Mesenchymal stem cell (in vitro differentiated cells and primary cell): Measurements from ENCODE around the gene ZBED1.
A peak's percentile ranks its signal among the peaks of the same experiment; 100 is the strongest.

Experiments used
- DNase-seq: peaks from one replicate; pipeline ENCODE4 v3.0.0-alpha.2; 2013
- H2AFZ ChIP-seq: one replicate; pipeline ENCODE4 v1.6.1; 2013; ENCODE audit warnings: low read depth, mild to moderate bottlenecking, control low read depth, inconsistent platforms, low read length, moderate library complexity
- H2AK5ac ChIP-seq: 2 replicates; pipeline ENCODE4 v1.6.1; 2013; ENCODE audit warnings: low read length, moderate library complexity, mild to moderate bottlenecking, inconsistent platforms; ENCODE audit not compliant: severe bottlenecking
- H2BK120ac ChIP-seq: one replicate; pipeline ENCODE4 v1.6.1; 2013; ENCODE audit warnings: low read depth, mild to moderate bottlenecking, inconsistent platforms, low read length, moderate library complexity
- H2BK12ac ChIP-seq, 2 experiments: one replicate each; pipeline ENCODE4 v1.6.1; 2013; ENCODE audit warnings: inconsistent platforms in 2 of 2, low read length in 2 of 2, mild to moderate bottlenecking in 2 of 2, moderate library complexity in 2 of 2, control low read depth in 1 of 2
- H2BK15ac ChIP-seq: one replicate; pipeline ENCODE4 v1.6.1; 2013; ENCODE audit warnings: mild to moderate bottlenecking, low read depth, inconsistent platforms; ENCODE audit not compliant: poor library complexity, severe bottlenecking
- H2BK5ac ChIP-seq: 2 replicates; pipeline ENCODE4 v1.6.1; 2013; ENCODE audit warnings: low read depth, mild to moderate bottlenecking, low read length, control low read depth, inconsistent platforms; ENCODE audit not compliant: poor library complexity, severe bottlenecking
- H3K14ac ChIP-seq, 2 experiments: one replicate each; pipeline ENCODE4 v1.6.1; 2013; ENCODE audit warnings: inconsistent platforms in 2 of 2, low read length in 2 of 2, control low read depth in 1 of 2, mild to moderate bottlenecking in 1 of 2, moderate library complexity in 1 of 2
- H3K18ac ChIP-seq, 2 experiments: one replicate each; pipeline ENCODE4 v1.6.1; 2013; ENCODE audit warnings: inconsistent platforms in 2 of 2, low read length in 2 of 2, control low read depth in 1 of 2, low read depth in 1 of 2, mild to moderate bottlenecking in 1 of 2
- H3K23ac ChIP-seq, 2 experiments: one replicate each; pipeline ENCODE4 v1.6.1; 2013; ENCODE audit warnings: inconsistent platforms in 2 of 2, low read length in 2 of 2, mild to moderate bottlenecking in 2 of 2, moderate library complexity in 2 of 2, control low read depth in 1 of 2
- H3K27ac ChIP-seq: 2 replicates; pipeline ENCODE4 v1.5.1; 2013; ENCODE audit warnings: mild to moderate bottlenecking, moderate library complexity, low read length, control low read depth, inconsistent platforms; ENCODE audit not compliant: poor library complexity, severe bottlenecking
- H3K27me3 ChIP-seq, 2 experiments: 2 replicates each; pipeline versions ENCODE4 v1.6.1 to v1.7.0; 2013; ENCODE audit warnings: low read length in 2 of 2, mild to moderate bottlenecking in 2 of 2, moderate library complexity in 2 of 2, control low read depth in 1 of 2, inconsistent platforms in 1 of 2; ENCODE audit not compliant: control insufficient read depth in 1 of 2, insufficient read depth in 1 of 2
- H3K36me3 ChIP-seq, 2 experiments: 2 replicates each; pipeline versions ENCODE4 v1.6.1 to v1.7.0; 2013; ENCODE audit warnings: low read length in 2 of 2, control low read depth in 1 of 2, inconsistent platforms in 1 of 2, low read depth in 1 of 2, mild to moderate bottlenecking in 1 of 2; ENCODE audit not compliant: insufficient read depth in 2 of 2, control insufficient read depth in 1 of 2
- H3K4ac ChIP-seq, 2 experiments: one replicate each; pipeline ENCODE4 v1.6.1; 2013; ENCODE audit warnings: inconsistent platforms in 2 of 2, low read length in 2 of 2, mild to moderate bottlenecking in 2 of 2, moderate library complexity in 2 of 2, control low read depth in 1 of 2, low read depth in 1 of 2
- H3K4me1 ChIP-seq: 2 replicates; pipeline ENCODE4 v1.6.1; 2013; ENCODE audit warnings: low read depth, low read length, control low read depth; ENCODE audit not compliant: control insufficient read depth, insufficient read depth
- H3K4me2 ChIP-seq: 2 replicates; pipeline ENCODE4 v1.6.1; 2013; ENCODE audit warnings: low read length, mild to moderate bottlenecking, inconsistent platforms; ENCODE audit not compliant: poor library complexity, severe bottlenecking
- H3K4me3 ChIP-seq, 2 experiments: 2 replicates each; pipeline versions ENCODE4 v1.5.1 to v1.7.0; 2013; ENCODE audit warnings: low read length in 2 of 2, mild to moderate bottlenecking in 2 of 2, control low read depth in 1 of 2, low read depth in 1 of 2; ENCODE audit not compliant: insufficient read depth in 1 of 2
- H3K79me1 ChIP-seq: replicated peaks from 2 replicates; pipeline ENCODE4 v1.6.1; 2013; ENCODE audit warnings: mild to moderate bottlenecking, control low read depth, low read length, inconsistent platforms; ENCODE audit not compliant: poor library complexity, severe bottlenecking
- H3K9ac ChIP-seq: 2 replicates; pipeline ENCODE4 v1.7.0; 2013; ENCODE audit warnings: mild to moderate bottlenecking, low read length, moderate library complexity
- H3K9me3 ChIP-seq: 2 replicates; pipeline ENCODE4 v1.7.0; 2013; ENCODE audit warnings: mild to moderate bottlenecking, low read length; ENCODE audit not compliant: control insufficient read depth
- H4K8ac ChIP-seq: one replicate; pipeline ENCODE4 v1.6.1; 2013; ENCODE audit warnings: inconsistent platforms, mild to moderate bottlenecking, low read length, moderate library complexity
- H4K91ac ChIP-seq: one replicate; pipeline ENCODE4 v1.6.1; 2013; ENCODE audit warnings: mild to moderate bottlenecking, low read length, inconsistent platforms
- WGBS: methylation state at CpG from one replicate; pipeline ENCODE4 v1.1.7; 2013; ENCODE audit warnings: mixed read lengths; 5-methylcytosine and 5-hydroxymethylcytosine counted together

ZBED1 gene

DNA sequence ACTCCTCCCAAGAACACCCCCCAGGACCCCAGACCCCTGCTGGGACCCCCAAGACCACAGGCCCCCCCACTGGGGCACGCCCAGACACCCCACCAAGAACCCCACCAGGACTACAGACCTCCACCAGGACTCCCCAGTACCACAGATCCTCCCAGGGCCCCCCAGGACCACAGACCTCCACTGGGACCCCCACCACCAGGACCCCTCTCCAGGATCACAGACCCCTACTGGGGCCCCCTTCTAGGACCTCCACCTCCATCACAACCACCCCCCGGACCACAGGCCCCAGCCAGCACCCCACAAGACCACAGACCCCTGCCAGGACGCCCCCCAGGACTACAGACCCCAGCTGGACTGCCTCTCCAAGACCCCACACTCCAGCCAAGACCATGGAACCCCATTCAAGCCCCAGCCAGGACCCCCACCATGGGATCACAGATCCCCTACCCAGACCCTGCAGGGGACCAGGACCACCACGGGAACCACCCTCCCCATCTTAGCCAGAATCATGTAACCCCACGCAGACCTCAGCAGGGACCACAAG, 855 bp upstream of the ZBED1 start:
- H3K18ac ChIP-seq, result peak overlapping the region in 1 of 2 experiments; percentile 98
- no peak overlapping the region for H3K9ac ChIP-seq
- H3K4me3 ChIP-seq, result peak overlapping the region in 1 of 2 experiments; percentile 42
- no peak overlapping the region for H2BK12ac ChIP-seq
- peaks cover 18% of the 10 kb centered on the region for H3K4me1 ChIP-seq
- no peak overlapping the region for H3K23ac ChIP-seq
- no peaks in the 10 kb centered on the region for H3K9me3 ChIP-seq
- peak overlapping the region; percentile 61 for H2BK120ac ChIP-seq
- peak overlapping the region; percentile 97 for H4K8ac ChIP-seq
- peak overlapping the region; percentile 87 for H2AK5ac ChIP-seq
- no peak overlapping the region for H2AFZ ChIP-seq
- no peaks in the 10 kb centered on the region for H3K27me3 ChIP-seq
- no peak overlapping the region for H3K4me2 ChIP-seq
- 95% methylated on average over 5 of the region's 5 CpGs for WGBS
- no peak overlapping the region for H3K27ac ChIP-seq
- H3K14ac ChIP-seq, result no peak overlapping the region
- no peaks in the 10 kb centered on the region for H3K79me1 ChIP-seq
- DNase-seq, result no peak
- H2BK5ac ChIP-seq, result peak overlapping the region; percentile 57
- no peaks in the 10 kb centered on the region for H3K36me3 ChIP-seq
- H2BK15ac ChIP-seq, result peak overlapping the region; percentile 94
- H3K4ac ChIP-seq, result peak overlapping the region in 1 of 2 experiments; percentile 86
- peak overlapping the region; percentile 39 for H4K91ac ChIP-seq

DNA sequence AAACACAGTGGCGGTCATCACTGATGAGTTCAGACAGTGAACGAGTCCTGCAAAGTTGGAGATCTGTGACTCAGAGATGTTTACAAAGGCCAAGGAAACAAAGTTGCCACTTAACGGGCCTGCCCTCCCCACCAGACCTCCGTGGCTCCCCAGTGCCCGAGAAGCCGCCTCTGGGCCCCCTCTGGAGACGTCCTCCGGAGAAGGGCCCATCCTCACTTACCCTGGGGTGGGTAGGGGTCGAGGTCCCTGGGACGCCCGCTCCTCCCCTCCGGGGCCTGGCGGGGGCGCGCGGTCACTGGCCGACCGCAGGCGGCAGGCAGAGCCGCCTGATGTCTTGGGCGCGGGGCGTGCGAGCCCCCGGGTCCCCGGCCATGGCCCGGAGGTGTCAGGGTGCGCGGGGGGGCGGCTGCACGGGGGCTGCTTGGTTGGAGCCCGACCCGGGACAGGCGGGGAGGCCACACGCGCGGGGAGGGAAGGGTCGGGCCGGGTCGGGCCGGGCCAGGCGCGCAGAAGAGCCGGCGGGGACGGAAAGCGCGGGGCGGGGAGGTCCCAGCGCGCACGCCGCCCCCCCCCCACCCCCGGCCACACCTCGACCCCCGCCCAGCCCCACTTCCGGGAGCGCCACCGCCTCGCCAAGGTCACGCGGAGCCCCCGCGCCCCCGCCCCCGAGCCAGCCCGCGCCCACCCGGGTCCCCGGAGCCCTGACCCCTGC, 529 bp downstream of the ZBED1 start:
- Histone ChIP-seq H2BK15ac (peak overlapping the region; percentile 94), H3K79me1 (peaks cover 1% of the 10 kb centered on the region), H4K8ac (peak overlapping the region; percentile 97), H3K27me3 (no peaks in the 10 kb centered on the region), H3K4me3 (peak overlapping the region; percentile 75 to 89), H3K14ac (peak overlapping the region; percentile 92 to 94), H3K23ac (peak overlapping the region in 1 of 2 experiments; percentile 50), H2AK5ac (no peak overlapping the region), H3K4me1 (peaks cover 18% of the 10 kb centered on the region), H3K9ac (peak overlapping the region; percentile 91), H2BK120ac (peak overlapping the region; percentile 99), H3K9me3 (no peaks in the 10 kb centered on the region), H4K91ac (peak overlapping the region; percentile 68), H2BK12ac (no peak overlapping the region), H2AFZ (peak overlapping the region; percentile 92), H3K4ac (peak overlapping the region; percentile 97 to 99), H3K18ac (peak overlapping the region; percentile 97 to 98), H3K4me2 (peak overlapping the region; percentile 77), H3K36me3 (peaks cover 5 to 12% of the 10 kb centered on the region in 2 experiments), H3K27ac (no peak overlapping the region), H2BK5ac (peak overlapping the region; percentile 66)
- 1% methylated on average over 25 of the region's 70 CpGs for WGBS
- peak; percentile 78 for DNase-seq

DNA sequence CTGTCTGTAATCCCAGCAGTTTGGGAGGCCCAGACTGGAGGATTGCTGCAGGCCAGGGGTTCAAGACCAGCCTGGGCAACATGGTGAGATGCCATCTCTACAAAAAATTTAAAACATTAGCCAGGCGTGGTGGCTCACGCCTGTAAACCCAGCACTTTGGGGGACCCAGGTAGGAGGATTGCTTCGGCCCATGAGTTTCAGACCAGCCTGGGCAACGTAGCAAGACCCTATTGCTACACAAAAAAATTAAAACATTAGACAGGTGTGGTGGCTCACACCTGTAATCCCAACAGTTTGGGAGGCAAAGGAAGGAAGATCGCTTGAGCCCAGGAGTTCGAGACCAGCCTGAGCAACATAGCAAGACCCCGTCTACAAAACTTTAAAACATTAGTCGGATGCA, 1.3 kb downstream of the ZBED1 start:
- peak overlapping the region; percentile 91 for H3K9ac ChIP-seq
- H3K18ac ChIP-seq, result no peak overlapping the region
- peak overlapping the region in 1 of 2 experiments; percentile 21 for H3K14ac ChIP-seq
- no peaks in the 10 kb centered on the region for H3K27me3 ChIP-seq
- peak overlapping the region; percentile 43 to 75 for H3K4me3 ChIP-seq
- peaks cover 18% of the 10 kb centered on the region for H3K4me1 ChIP-seq
- peaks cover 5 to 12% of the 10 kb centered on the region in 2 experiments for H3K36me3 ChIP-seq
- DNase-seq, result no peak
- H2AFZ ChIP-seq, result no peak overlapping the region
- H3K4me2 ChIP-seq, result peak overlapping the region; percentile 41
- 89% methylated on average over 8 of the region's 8 CpGs for WGBS
- H2BK12ac ChIP-seq, result peak overlapping the region in 1 of 2 experiments; percentile 32
- peak overlapping the region; percentile 2 for H2AK5ac ChIP-seq
- H2BK15ac ChIP-seq, result no peak overlapping the region
- H3K79me1 ChIP-seq, result peaks cover 1% of the 10 kb centered on the region
- no peak overlapping the region for H4K8ac ChIP-seq
- H4K91ac ChIP-seq, result no peak overlapping the region
- H2BK120ac ChIP-seq, result no peak overlapping the region
- H2BK5ac ChIP-seq, result no peak overlapping the region
- no peak overlapping the region for H3K4ac ChIP-seq
- peak overlapping the region; percentile 66 for H3K27ac ChIP-seq
- no peak overlapping the region for H3K23ac ChIP-seq
- no peaks in the 10 kb centered on the region for H3K9me3 ChIP-seq

DNA sequence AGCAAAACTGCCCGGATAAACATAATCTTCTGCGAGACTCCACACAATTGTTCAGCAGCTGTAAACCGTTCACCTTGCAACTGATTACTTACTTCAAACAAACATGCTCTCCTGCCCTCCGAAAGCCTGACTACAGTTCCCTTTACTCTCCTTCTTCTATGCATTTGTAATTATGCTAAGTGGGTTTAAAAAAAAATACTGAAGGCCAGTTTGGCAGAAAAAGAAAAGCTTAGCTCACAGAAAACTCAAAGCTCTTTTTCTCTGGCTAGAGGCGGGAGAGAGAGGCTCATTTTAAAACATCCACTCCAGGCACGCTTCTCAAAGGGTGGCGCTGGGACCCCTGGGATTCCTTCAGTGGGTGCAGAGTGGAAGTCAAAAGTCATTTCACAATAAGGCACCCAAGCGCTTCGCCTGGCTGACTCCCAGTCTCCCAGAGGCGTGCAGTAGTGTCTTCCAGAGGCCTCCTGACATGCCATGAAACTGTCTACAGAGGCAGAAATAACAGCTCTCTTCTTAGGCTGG, 1.9 kb downstream of the ZBED1 start:
- Histone ChIP-seq H4K91ac (no peak overlapping the region), H2BK120ac (no peak overlapping the region), H2BK12ac (no peak overlapping the region), H3K4me2 (peak overlapping the region; percentile 41), H2BK15ac (no peak overlapping the region), H2AFZ (no peak overlapping the region), H2BK5ac (no peak overlapping the region), H3K9me3 (no peaks in the 10 kb centered on the region), H3K23ac (no peak overlapping the region), H3K4me1 (peaks cover 18% of the 10 kb centered on the region), H3K4ac (no peak overlapping the region), H3K27me3 (no peaks in the 10 kb centered on the region), H3K27ac (peak overlapping the region; percentile 66), H2AK5ac (no peak overlapping the region), H3K9ac (peak overlapping the region; percentile 91), H3K4me3 (peak overlapping the region in 1 of 2 experiments; percentile 75), H3K79me1 (peaks cover 1% of the 10 kb centered on the region), H4K8ac (no peak overlapping the region), H3K36me3 (peaks cover 5 to 12% of the 10 kb centered on the region in 2 experiments), H3K14ac (no peak overlapping the region), H3K18ac (no peak overlapping the region)
- WGBS, result 6% methylated on average over 8 of the region's 10 CpGs
- peak; percentile 59 for DNase-seq
